Thoracic aorta (tissue), 2 donors: ENCODE results near the gene CEP95. TPM values are rescaled to one million over a fixed set of nuclear protein-coding genes. Genes with fewer than 3 reads are reported as not detected.
"Not testable (repeated sequence)": the region's sequence is repeated elsewhere in the genome, so short reads cannot be mapped to it uniquely, and the experiment has no call there.

Source experiments
- ATAC-seq: fragments of 150-250 bp; one replicate; pipeline ENCODE4 v1.8.0; 2017; ENCODE audit warnings: low read depth; ENCODE audit not compliant: insufficient number of reproducible peaks, low FRiP score
- DNase-seq: peaks from one replicate; pipeline ENCODE4 v3.0.0-alpha.2; 2020; ENCODE audit warnings: low spot score
- H3K27ac ChIP-seq, 2 donors: fragments of 200-600 bp; sonication (generic); 1 replicate in 1 of 2; 2 replicates in 1 of 2; pipeline ENCODE4 v1.5.1; 2016; ENCODE audit warnings: mild to moderate bottlenecking in 2 of 2, moderate library complexity in 2 of 2
- H3K27me3 ChIP-seq: fragments of 200-600 bp; sonication (generic); replicated peaks from 2 replicates; pipeline ENCODE4 v1.6.0; 2016; ENCODE audit warnings: mild to moderate bottlenecking; ENCODE audit not compliant: insufficient read depth
- H3K36me3 ChIP-seq: fragments of 200-600 bp; sonication (generic); one replicate; pipeline ENCODE4 v1.5.1; 2016
- H3K4me1 ChIP-seq, 2 donors: fragments of 200-600 bp; sonication (generic); 1 replicate in 1 of 2; 2 replicates in 1 of 2; pipeline versions ENCODE4 v1.5.1 to v1.6.0; 2016; ENCODE audit warnings: low read depth in 2 of 2, mild to moderate bottlenecking in 1 of 2; ENCODE audit not compliant: control insufficient read depth in 1 of 2
- H3K4me3 ChIP-seq: fragments of 200-600 bp; sonication (generic); 2 replicates; pipeline ENCODE4 v1.5.1; 2016; ENCODE audit warnings: mild to moderate bottlenecking
- H3K9me3 ChIP-seq: fragments of 200-600 bp; sonication (generic); 2 replicates; pipeline ENCODE4 v1.5.1; 2016
- CTCF ChIP-seq: fragments of 200-600 bp; sonication (generic); IDR thresholded peaks from one replicate; pipeline ENCODE4 v1.5.1; 2019; ENCODE audit warnings: antibody characterized with exemption
- total RNA-seq, 2 donors: library from RNA; depleted of rRNA; stranded (reverse); fragments of >200 nt; gene quantifications; one replicate each; pipeline versions ENCODE4 v1.1.0 to v1.2.3, GENCODE V29; 2016

CEP95 gene
- total RNA-seq, 2 donors from 2014 or later = 39.2 to 65.1 TPM

DNA sequence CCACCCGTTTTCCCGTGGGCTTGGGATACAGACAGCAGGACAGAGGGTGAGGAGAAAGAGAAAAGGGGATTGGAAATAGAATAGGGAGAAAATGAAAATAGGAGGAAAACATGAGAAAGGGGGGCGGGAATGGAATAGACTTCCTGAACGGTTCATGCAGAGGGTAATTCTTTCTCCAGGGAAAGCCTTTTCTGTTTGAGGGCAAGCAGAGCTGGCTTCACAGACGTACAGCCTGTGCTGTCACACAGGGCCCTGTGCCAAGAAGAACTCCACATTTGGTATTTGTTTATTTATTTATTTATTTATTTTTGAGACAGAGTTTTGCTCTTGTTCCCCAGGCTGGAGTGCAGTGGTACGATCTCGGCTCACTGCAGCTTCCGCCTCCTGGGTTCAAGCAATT is 45.8 kb upstream of the CEP95 start:
- H3K4me3 ChIP-seq = no peak overlapping the region
- H3K27me3 ChIP-seq = no peaks in the 10 kb centered on the region
- no peak for TF ChIP-seq CTCF
- H3K4me1 ChIP-seq = peaks cover 0 to 4% of the 10 kb centered on the region in 2 donors
- H3K9me3 ChIP-seq = no peaks in the 10 kb centered on the region
- H3K27ac ChIP-seq = no peak overlapping the region
- DNase-seq (no peak), ATAC-seq (no peak)
- no peaks in the 10 kb centered on the region for H3K36me3 ChIP-seq

DNA sequence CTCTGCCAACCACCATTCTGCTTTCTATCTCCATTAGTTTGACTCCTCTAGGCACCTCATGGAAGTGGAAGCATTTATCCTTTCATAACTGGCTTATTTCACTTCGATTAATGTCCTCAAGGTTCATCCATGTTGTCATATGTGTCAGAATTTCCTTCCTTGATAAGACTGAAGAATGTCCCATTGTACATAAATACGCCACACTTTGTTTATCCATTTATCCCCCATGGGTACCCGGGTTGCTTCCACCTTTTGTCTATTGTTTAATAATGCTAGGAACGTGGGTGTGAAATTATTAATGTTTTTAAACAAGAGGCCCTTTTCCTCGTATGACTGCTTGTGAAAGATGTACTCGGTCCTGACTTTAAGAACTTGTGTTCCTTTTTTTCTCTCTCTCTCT is 45.0 kb upstream of the CEP95 start:
- Histone ChIP-seq H3K27ac (no peak overlapping the region), H3K4me3 (no peak overlapping the region), H3K36me3 (no peaks in the 10 kb centered on the region), H3K27me3 (no peaks in the 10 kb centered on the region), H3K9me3 (no peaks in the 10 kb centered on the region), H3K4me1 (peaks cover 0 to 3% of the 10 kb centered on the region in 2 donors)
- ATAC-seq = no peak
- no peak for DNase-seq
- TF ChIP-seq CTCF = no peak

GRCh38 chr17:64466019-64466735 is 40.6 kb upstream of the CEP95 start:
- no peak overlapping the region for H3K4me3 ChIP-seq
- no peak for ATAC-seq
- no peak for TF ChIP-seq CTCF
- no peaks in the 10 kb centered on the region for H3K27me3 ChIP-seq
- no peak for DNase-seq
- H3K4me1 ChIP-seq = no peaks in the 10 kb centered on the region
- no peak overlapping the region for H3K27ac ChIP-seq
- no peaks in the 10 kb centered on the region for H3K36me3 ChIP-seq
- H3K9me3 ChIP-seq = no peaks in the 10 kb centered on the region

- not testable (repeated sequence) for H3K27me3 ChIP-seq
Observed at GRCh38 chr17:64466834-64467233, 39.9 kb upstream of the CEP95 start.

GRCh38 chr17:64470625-64471024 is 36.2 kb upstream of the CEP95 start:
- Histone ChIP-seq H3K36me3 (no peaks in the 10 kb centered on the region), H3K27me3 (no peaks in the 10 kb centered on the region), H3K9me3 (no peaks in the 10 kb centered on the region), H3K4me3 (no peak overlapping the region), H3K27ac (no peak overlapping the region), H3K4me1 (no peaks in the 10 kb centered on the region)
- DNase-seq (no peak), ATAC-seq (no peak)
- no peak for TF ChIP-seq CTCF

More at GRCh38 chr17:64466834-64467233, 39.9 kb upstream of the CEP95 start:
- not testable (repeated sequence) for ATAC-seq, H3K4me3 ChIP-seq, H3K4me1 ChIP-seq, DNase-seq, H3K36me3 ChIP-seq, H3K27ac ChIP-seq, H3K9me3 ChIP-seq

- DNase-seq = no peak
- no peaks in the 10 kb centered on the region for H3K27me3 ChIP-seq
- no peaks in the 10 kb centered on the region for H3K36me3 ChIP-seq
- H3K4me3 ChIP-seq = no peak overlapping the region
- no peaks in the 10 kb centered on the region for H3K4me1 ChIP-seq
- H3K9me3 ChIP-seq = no peaks in the 10 kb centered on the region
- ATAC-seq = no peak
- H3K27ac ChIP-seq = no peak overlapping the region
- no peak for TF ChIP-seq CTCF
Observed at GRCh38 chr17:64471440-64471839, 35.3 kb upstream of the CEP95 start.
